Activated naive CD8-positive, alpha-beta T cell (primary cell): ENCODE results near the gene RRP12.

Source experiments
- H3K27ac Mint-ChIP-seq: one replicate; pipeline ENCODE4 v1.8.0; 2021; ENCODE audit warnings: mixed read lengths
- H3K27me3 Mint-ChIP-seq: one replicate; pipeline ENCODE4 v1.8.0; 2021; ENCODE audit warnings: mixed read lengths
- H3K36me3 Mint-ChIP-seq: one replicate; pipeline ENCODE4 v1.8.0; 2021; ENCODE audit warnings: mixed read lengths
- H3K4me1 Mint-ChIP-seq: one replicate; pipeline ENCODE4 v1.8.0; 2021; ENCODE audit warnings: low read depth, mixed read lengths
- H3K4me3 Mint-ChIP-seq: one replicate; pipeline ENCODE4 v1.8.0; 2021; ENCODE audit warnings: mild to moderate bottlenecking, mixed read lengths
- H3K9me3 Mint-ChIP-seq: one replicate; pipeline ENCODE4 v1.8.0; 2021; ENCODE audit warnings: low read depth, mixed read lengths

The RRP12 gene

DNA sequence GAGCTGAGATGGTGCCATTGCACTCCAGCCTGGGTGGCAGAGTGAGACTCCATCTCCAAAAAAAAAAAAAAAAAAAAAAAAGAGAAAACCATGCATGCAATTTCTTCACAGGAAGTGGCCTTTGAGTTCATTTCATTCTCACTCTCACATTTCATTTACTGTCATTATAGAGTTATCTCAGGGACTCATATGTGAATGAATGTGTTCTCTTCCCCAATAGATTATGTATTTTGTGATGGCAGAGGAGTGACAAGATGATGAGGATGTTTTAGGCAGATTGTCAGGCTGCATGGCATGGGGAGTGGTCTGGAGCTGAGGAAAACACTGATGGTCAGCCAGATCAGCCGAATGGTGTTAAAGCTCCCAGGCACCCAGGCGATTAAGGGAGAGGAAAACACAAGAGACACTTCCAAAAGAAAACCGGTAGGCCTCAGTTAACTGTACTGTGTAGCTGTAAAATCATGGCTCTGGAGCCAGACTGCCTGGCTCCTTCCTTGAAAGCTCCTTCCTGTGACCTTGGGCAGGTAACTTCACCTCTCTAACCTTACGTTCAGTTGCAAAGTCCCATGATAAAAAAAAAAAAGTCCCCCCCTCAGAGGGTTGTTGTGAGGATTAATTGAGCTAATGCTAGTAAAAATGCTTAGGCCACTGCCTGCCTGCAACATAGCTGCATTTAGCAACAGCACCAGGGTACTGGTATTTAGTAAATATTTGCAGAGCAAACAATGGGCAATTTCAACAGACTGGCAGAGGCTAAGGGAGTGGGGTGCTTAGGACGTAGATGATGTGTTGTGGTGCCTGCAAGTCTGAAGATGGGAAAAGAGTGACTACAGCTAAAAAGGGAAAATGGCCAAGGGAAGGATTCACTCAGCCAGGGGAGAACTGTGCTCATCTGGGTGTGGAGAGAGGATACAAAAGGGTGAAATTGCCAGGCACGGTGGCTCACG, 73.5 kb downstream of the RRP12 start:
- peak overlapping the region; percentile 77 for H3K27ac Mint-ChIP-seq
- H3K4me3 Mint-ChIP-seq: no peak overlapping the region
- H3K4me1 Mint-ChIP-seq: peaks cover 45% of the 10 kb centered on the region
- no peaks in the 10 kb centered on the region for H3K27me3 Mint-ChIP-seq
- H3K36me3 Mint-ChIP-seq: peaks cover 2% of the 10 kb centered on the region
- no peaks in the 10 kb centered on the region for H3K9me3 Mint-ChIP-seq

DNA sequence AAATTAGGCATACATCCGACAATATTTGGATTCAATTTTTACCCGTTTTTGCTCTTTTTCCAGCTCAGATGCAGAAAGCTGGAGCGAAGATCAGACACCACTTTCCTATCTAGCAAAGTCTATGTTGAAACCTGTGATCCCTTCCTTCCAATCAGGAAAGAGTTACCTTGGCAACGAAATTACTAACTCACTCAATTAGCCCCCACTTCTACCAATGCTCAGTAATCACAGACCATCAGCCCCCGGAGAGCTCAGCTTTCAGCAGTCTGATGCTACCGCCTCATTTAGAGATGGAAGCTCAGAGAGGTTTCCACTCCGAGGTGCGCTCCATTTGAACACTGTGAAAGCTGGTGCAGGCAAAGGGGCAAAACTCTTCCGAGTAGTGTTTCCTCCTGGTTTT, 75.4 kb downstream of the RRP12 start:
- peaks cover 2% of the 10 kb centered on the region for H3K36me3 Mint-ChIP-seq
- H3K4me3 Mint-ChIP-seq: no peak overlapping the region
- peaks cover 40% of the 10 kb centered on the region for H3K4me1 Mint-ChIP-seq
- no peaks in the 10 kb centered on the region for H3K9me3 Mint-ChIP-seq
- no peaks in the 10 kb centered on the region for H3K27me3 Mint-ChIP-seq
- H3K27ac Mint-ChIP-seq: no peak overlapping the region

DNA sequence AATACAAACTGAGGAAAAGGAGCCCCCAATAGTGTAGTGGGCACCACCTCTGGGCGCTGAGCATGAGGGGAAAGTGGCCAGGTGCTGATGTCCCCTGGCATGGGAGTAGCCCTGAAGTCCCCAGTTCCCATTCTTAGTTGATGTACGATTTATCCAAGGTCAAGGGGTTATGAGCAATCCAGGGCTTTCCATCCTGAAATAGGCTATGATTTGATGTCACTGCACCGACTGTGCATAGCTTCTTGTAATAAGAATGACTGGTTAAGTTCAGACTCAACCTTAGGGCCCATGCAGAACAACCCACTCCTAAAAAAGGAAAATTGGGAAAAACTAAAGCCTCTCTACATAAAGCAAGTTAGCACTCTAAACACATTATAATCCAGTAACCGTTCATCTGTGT, 77.6 kb downstream of the RRP12 start:
- H3K36me3 Mint-ChIP-seq: no peaks in the 10 kb centered on the region
- no peaks in the 10 kb centered on the region for H3K27me3 Mint-ChIP-seq
- no peak overlapping the region for H3K4me3 Mint-ChIP-seq
- no peak overlapping the region for H3K27ac Mint-ChIP-seq
- H3K9me3 Mint-ChIP-seq: no peaks in the 10 kb centered on the region
- H3K4me1 Mint-ChIP-seq: peaks cover 35% of the 10 kb centered on the region

DNA sequence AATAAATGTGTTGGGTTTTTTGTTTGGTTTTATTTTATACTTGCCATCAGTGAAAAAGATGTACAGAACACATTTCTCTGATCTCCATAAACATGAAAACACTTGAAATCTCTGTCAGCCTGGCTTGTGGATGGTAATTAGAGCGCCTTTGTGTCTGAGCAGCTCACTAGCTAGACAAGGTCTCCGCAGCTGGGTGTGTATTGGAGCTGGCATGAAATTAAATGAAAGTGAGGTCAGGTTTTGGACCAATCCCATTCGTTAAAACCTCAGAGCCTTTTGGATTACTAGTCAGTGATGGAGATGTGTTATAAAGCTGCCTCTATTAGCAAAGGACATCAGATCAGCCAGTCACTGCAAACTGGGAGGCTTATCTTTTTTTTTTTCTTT, 79.3 kb downstream of the RRP12 start:
- H3K4me3 Mint-ChIP-seq: peak overlapping the region; percentile 92

DNA sequence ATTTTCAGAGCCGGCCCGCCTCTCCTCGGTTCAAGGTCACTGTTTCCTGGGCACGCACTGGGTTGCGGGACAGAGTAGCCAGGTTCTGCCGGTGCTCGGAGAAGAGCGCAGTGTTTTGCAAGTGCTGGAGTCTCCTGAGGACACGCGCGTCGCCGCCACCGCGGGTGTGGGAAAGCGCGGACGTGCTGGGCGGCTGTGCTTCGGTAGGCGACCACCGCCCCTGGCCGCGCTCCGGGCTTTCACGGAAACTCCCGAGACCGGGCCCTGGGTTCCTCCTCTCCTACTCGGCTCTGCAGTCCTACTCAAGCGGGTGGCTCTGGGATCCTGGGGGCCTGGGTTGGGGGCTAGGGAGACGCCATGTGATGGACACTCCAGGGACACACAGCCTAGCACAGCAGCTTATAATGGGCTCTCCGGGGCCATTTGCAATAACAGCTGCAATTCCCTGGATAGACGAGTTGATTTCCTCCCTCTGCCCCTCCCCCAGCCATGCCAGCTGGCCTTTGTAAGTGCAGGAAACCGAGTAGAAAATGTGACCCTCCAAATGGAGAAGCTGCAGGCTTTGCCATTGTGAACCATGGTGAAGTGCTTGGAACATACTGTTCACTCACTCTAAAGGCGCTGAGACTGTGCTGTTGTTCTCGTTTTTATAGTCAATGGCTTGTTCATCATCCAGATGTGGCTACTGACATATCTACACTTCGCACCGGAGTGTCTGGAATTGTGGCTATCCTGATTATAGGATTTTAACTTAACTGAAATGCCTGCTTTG, 79.9 kb downstream of the RRP12 start:
- H3K4me3 Mint-ChIP-seq: peak overlapping the region; percentile 92
- H3K27ac Mint-ChIP-seq: peak overlapping the region; percentile 93
- H3K9me3 Mint-ChIP-seq: no peaks in the 10 kb centered on the region
- H3K36me3 Mint-ChIP-seq: no peaks in the 10 kb centered on the region
- H3K27me3 Mint-ChIP-seq: no peaks in the 10 kb centered on the region
- peaks cover 24% of the 10 kb centered on the region for H3K4me1 Mint-ChIP-seq

More for the DNA sequence above, 79.3 kb downstream of the RRP12 start:
- H3K36me3 Mint-ChIP-seq: no peaks in the 10 kb centered on the region
- H3K27me3 Mint-ChIP-seq: no peaks in the 10 kb centered on the region
- H3K27ac Mint-ChIP-seq: peak overlapping the region; percentile 73
- H3K4me1 Mint-ChIP-seq: peaks cover 24% of the 10 kb centered on the region
- H3K9me3 Mint-ChIP-seq: no peaks in the 10 kb centered on the region

DNA sequence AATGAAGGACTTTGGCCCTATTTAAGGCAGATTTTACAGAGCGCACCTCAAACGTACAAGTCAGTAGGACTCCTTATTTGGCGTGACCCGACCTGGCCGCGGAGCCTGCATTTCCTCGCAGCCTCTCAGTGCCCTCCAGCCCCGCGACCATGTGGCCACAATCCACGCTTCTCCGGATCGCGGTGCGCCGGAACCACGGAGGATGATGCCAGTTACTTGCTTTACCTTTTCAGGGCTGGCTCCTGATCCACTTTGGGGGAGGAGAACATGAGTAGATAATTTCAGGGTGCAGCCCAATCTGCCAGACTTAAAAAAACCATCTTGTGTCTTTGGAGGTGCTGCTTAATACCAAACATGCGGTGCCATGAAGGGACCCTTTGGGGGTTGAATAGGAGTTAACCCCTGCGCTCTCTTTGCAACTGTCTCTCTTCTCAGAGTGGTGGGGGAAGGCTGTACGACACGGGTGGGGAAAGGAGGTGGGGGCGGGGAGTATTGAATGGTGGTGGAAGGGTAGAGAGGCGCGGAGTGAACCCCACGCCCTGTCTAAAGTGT, 80.6 kb downstream of the RRP12 start:
- Mint-ChIP-seq H3K4me1 (peaks cover 24% of the 10 kb centered on the region), H3K9me3 (no peaks in the 10 kb centered on the region), H3K27me3 (no peaks in the 10 kb centered on the region), H3K4me3 (peak overlapping the region; percentile 92), H3K27ac (peak overlapping the region; percentile 93), H3K36me3 (no peaks in the 10 kb centered on the region)

DNA sequence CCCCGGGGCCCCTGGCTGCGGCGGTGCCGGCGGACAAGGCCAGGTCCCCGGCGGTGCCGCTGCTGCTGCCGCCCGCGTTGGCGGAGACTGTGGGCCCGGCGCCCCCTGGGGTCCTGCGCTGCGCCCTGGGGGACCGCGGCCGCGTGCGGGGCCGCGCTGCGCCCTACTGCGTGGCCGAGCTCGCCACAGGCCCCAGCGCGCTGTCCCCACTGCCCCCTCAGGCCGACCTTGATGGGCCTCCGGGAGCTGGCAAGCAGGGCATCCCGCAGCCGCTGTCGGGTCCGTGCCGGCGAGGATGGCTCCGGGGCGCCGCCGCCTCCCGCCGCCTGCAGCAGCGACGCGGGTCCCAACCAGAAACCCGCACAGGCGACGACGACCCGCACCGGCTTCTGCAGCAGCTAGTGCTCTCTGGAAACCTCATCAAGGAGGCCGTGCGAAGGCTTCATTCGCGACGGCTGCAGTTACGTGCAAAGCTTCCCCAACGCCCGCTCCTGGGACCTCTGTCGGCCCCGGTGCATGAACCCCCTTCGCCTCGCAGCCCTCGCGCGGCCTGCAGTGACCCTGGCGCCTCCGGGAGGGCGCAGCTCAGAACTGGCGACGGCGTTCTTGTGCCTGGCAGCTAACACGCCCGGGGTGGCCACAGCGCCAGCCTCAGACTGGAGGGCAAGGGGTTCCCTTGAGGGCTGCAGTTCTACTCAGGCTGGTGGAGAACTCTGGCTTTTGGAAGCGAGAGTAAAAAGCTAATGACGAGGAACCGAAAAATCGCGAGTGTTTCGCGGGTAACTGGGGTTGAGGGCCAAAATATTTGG, 81.3 kb downstream of the RRP12 start:
- Mint-ChIP-seq H3K27ac (peak overlapping the region; percentile 93), H3K4me1 (peaks cover 24% of the 10 kb centered on the region), H3K27me3 (no peaks in the 10 kb centered on the region), H3K36me3 (no peaks in the 10 kb centered on the region), H3K4me3 (peak overlapping the region; percentile 92), H3K9me3 (no peaks in the 10 kb centered on the region)

DNA sequence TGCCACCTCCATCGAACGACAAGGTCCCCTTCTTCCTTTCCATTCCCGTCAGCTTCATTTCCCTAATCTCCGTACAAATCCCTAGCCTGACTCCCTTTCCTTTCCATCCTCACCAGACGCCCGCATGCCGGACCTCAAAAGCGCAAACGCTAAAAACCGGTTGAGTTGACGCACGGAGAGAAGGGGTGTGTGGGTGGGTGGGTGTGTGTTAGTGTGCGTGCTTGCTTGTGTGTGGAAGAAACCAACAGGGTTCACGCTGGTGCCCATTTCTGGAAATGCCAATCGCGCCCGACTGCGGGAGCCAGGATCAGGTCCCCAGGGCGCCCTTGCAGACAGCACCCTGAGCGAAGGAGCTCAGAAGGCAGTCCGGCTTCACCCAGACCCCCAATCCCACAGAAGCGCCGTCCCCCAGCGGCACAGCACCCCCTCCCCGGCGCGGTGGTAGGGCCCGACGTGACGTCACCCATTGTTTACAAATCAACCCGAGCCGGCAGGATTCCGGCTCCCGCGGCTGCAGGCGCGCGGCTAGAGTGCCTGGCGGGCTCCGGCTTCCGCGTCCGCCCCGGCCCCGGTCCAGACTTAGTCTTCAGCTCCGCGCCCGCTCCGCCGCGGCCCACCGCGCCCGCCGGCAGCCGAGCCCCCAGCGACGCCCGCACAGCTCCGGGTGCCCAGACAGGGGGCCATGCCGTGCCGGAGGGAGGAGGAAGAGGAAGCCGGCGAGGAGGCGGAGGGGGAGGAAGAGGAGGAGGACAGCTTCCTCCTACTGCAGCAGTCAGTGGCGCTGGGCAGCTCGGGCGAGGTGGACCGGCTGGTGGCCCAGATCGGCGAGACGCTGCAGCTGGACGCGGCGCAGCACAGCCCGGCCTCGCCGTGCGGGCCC, 82.1 kb downstream of the RRP12 start, which contains the start of gene FRAT1:
Gene FRAT1 (plus strand): TSS at position 500 of the 880 bp plus-strand sequence. CDS start 183 bp downstream, at position 683.
- Mint-ChIP-seq H3K4me1 (peaks cover 24% of the 10 kb centered on the region), H3K9me3 (no peaks in the 10 kb centered on the region), H3K27ac (peak within 1 kb of the TSS; percentile 99)

DNA sequence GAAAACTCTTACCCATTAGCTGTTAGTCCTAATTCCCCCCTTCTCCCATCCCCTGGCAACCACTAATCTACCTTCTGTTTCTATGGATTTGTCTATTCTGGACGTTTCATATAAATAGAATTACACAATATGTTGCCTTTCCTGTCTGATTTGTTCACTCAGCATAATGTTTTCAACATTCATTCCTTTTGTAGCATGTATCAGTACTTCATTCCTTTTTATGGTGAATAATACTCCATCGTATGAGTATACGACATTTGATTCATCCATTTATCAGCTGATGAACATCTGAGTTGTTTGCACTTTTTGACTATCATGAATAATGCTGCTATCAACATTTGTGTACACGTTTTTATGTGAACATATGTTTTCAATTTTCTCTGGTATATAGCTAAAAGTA, 86.5 kb downstream of the RRP12 start:
- no peaks in the 10 kb centered on the region for H3K36me3 Mint-ChIP-seq
- H3K27me3 Mint-ChIP-seq: no peaks in the 10 kb centered on the region
- H3K27ac Mint-ChIP-seq: no peak overlapping the region
- no peak overlapping the region for H3K4me3 Mint-ChIP-seq
- peaks cover 4% of the 10 kb centered on the region for H3K4me1 Mint-ChIP-seq
- H3K9me3 Mint-ChIP-seq: no peaks in the 10 kb centered on the region

More for the DNA sequence above, 82.1 kb downstream of the RRP12 start, which contains the start of gene FRAT1:
- H3K36me3 Mint-ChIP-seq: no peaks in the 10 kb centered on the region
- peak within 1 kb of the TSS; percentile 92 for H3K4me3 Mint-ChIP-seq
- no peaks in the 10 kb centered on the region for H3K27me3 Mint-ChIP-seq

DNA sequence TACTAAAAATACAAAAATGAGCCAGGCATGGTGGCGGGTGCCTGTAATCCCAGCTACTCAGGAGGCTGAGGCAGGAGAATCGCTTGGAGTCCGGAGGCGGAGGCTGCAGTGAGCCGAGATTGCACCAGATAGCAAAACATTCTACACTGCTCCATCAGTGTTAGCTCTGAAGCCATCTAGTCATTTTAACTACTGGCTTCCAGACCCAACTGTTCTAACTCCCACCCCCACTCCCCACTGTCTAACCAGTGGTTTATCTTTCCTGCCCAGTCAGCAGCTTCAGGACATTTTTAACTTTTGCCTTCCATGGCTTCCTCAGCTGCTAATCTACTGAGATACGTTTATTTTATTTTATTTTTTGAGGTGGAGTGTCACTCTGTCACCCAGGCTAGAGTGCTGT, 88.2 kb downstream of the RRP12 start:
- Mint-ChIP-seq H3K27ac (no peak overlapping the region), H3K36me3 (no peaks in the 10 kb centered on the region), H3K9me3 (no peaks in the 10 kb centered on the region), H3K4me3 (no peak overlapping the region), H3K4me1 (no peaks in the 10 kb centered on the region), H3K27me3 (no peaks in the 10 kb centered on the region)

DNA sequence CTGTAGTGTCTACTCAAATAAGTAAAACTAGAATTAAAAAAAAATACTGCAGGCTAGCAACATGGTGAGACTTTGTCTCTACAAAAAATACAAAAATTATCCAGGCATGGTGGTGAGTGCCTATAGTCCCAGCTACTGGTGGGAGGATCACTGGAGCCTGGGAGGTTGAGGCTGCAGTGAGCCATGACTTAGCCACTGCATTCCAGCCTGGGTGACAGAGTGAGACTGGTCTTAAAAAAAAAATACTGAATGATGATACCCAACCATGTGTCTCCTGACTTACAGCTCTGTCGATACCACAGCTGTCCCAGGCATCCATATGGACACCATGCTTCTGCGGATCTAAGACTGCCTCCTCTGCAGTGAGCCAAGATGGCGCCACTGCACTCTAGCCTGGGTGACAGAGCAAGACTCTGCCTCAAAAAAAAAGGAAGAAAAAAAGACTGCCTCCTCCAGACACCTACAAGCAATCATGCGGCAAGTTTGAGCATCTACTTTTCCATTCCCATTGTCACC, 90.0 kb downstream of the RRP12 start:
- Mint-ChIP-seq H3K9me3 (no peaks in the 10 kb centered on the region), H3K36me3 (no peaks in the 10 kb centered on the region), H3K27ac (no peak overlapping the region), H3K4me3 (no peak overlapping the region), H3K4me1 (no peaks in the 10 kb centered on the region), H3K27me3 (no peaks in the 10 kb centered on the region)

DNA sequence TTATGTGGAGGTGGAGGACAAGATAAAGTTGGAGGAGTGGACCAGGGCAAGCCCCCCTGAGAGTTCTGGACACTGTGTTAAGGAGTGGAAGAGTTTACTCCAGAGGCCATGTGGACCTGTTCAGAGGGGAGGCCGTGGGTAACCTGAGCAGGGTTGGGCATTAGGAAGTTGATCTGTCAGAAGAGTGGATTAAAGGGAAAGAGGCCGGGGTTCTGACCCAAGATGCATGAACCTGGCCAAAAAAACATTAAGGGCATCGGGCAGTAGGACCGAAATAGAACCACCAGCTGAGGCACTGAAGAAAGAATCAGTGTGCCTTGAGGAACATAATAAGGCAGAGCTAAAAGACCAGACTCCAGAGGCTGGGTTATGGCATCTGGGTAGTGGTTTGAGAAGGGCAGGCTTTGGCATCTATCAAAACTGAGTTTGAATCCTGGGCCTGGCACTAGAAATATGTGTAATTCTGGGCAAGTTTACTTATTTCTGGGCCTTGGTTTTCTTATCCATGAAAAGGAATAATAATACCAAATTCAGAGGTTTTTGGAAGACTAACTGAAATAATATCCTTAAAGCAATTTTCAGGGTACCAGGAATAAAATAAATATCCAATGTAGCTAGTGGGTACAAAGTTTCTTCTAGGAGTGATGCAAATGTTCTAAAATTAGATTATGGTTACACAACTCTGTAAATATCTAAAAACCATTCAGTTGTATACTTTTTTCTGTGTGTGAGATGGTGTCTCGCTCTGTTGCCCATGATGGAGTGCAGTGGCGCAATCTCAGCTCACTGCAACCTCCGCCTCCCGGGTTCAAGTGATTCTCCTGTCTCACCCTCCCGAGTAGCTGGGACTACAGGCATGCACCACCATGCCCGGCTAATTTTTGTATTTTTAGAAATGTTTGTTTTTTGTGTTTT, 93.0 kb downstream of the RRP12 start:
- no peaks in the 10 kb centered on the region for H3K9me3 Mint-ChIP-seq
- no peak overlapping the region for H3K4me3 Mint-ChIP-seq
- no peaks in the 10 kb centered on the region for H3K4me1 Mint-ChIP-seq
- H3K27me3 Mint-ChIP-seq: no peaks in the 10 kb centered on the region
- no peak overlapping the region for H3K27ac Mint-ChIP-seq
- no peaks in the 10 kb centered on the region for H3K36me3 Mint-ChIP-seq

DNA sequence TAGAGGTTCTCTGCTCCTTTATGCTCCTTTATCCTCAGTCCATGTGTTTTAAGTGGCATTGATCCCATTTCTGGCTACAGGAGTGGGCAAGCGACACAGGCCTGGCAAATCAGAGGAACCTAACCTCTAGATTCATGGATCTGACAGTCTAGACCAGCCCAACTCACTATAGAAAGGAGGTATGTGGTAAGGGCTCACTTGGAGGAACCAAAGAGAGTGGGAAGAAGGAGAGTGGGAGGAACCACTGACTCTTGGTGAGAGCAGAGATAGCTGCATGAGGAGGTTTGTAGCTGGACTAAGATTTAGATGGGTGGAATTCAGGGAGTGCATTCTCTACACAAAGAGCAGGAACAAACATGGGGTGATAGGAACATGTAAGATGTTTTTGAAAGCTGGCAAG, 93.7 kb downstream of the RRP12 start:
- Mint-ChIP-seq H3K4me3 (no peak overlapping the region), H3K36me3 (no peaks in the 10 kb centered on the region), H3K4me1 (no peaks in the 10 kb centered on the region), H3K9me3 (no peaks in the 10 kb centered on the region), H3K27me3 (no peaks in the 10 kb centered on the region), H3K27ac (no peak overlapping the region)
